MM.1S (cell line): ENCODE data around the gene SLC18A3.

ENCODE experiments used
- EZH2 ChIP-seq: fragments of 300-600 bp; sonication (generic); optimal IDR thresholded peaks from 2 replicates; pipeline ENCODE3; 2017; ENCODE audit warnings: low read depth, mild to moderate bottlenecking, antibody characterized with exemption, low read length, mixed read lengths
- TF ChIP-seq, protein P1 (sequence below): fragments of 300-600 bp; sonication (generic); IDR thresholded peaks from 2 replicates; pipeline ENCODE4 v1.5.1; 2016; ENCODE audit warnings: antibody characterized with exemption, low read length, mixed read lengths

- TF ChIP-seq, protein P1, sequence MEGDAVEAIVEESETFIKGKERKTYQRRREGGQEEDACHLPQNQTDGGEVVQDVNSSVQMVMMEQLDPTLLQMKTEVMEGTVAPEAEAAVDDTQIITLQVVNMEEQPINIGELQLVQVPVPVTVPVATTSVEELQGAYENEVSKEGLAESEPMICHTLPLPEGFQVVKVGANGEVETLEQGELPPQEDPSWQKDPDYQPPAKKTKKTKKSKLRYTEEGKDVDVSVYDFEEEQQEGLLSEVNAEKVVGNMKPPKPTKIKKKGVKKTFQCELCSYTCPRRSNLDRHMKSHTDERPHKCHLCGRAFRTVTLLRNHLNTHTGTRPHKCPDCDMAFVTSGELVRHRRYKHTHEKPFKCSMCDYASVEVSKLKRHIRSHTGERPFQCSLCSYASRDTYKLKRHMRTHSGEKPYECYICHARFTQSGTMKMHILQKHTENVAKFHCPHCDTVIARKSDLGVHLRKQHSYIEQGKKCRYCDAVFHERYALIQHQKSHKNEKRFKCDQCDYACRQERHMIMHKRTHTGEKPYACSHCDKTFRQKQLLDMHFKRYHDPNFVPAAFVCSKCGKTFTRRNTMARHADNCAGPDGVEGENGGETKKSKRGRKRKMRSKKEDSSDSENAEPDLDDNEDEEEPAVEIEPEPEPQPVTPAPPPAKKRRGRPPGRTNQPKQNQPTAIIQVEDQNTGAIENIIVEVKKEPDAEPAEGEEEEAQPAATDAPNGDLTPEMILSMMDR, result no peak
- no peak for TF ChIP-seq EZH2
These were observed 42.3 kb upstream of the SLC18A3 start for GRCh38 chr10:49567810-49568209.
